GM18517 (cell line): Measurements from ENCODE around the gene FAM120B.

Source experiments
- ATAC-seq: cut with Tn5 transposase; IDR thresholded peaks from one replicate; pipeline ENCODE4 v1.9.1; 2021; ENCODE audit warnings: mild to moderate bottlenecking, moderate library complexity; ENCODE audit not compliant: unreplicated experiment

FAM120B gene

GRCh38 chr6:170272341-170273065 is 34.1 kb upstream of the FAM120B start:
- no peak for ATAC-seq

GRCh38 chr6:170273191-170273590 is 33.4 kb upstream of the FAM120B start:
- ATAC-seq = no peak

GRCh38 chr6:170273681-170274080 is 32.9 kb upstream of the FAM120B start:
- ATAC-seq = no peak

GRCh38 chr6:170274713-170275560 is 31.6 kb upstream of the FAM120B start:
- no peak for ATAC-seq

GRCh38 chr6:170276369-170277057 is 30.0 kb upstream of the FAM120B start:
- ATAC-seq = no peak

GRCh38 chr6:170277893-170278742 is 28.4 kb upstream of the FAM120B start:
- no peak for ATAC-seq

- ATAC-seq = no peak
Observed at GRCh38 chr6:170278743-170279094, 27.8 kb upstream of the FAM120B start.

- no peak for ATAC-seq
Observed at GRCh38 chr6:170279426-170279825, 27.1 kb upstream of the FAM120B start.

GRCh38 chr6:170279977-170280688 is 26.4 kb upstream of the FAM120B start:
- ATAC-seq = no peak

GRCh38 chr6:170280689-170281045 is 25.9 kb upstream of the FAM120B start:
- ATAC-seq = no peak

GRCh38 chr6:170281331-170282292 is 24.9 kb upstream of the FAM120B start:
- no peak for ATAC-seq

GRCh38 chr6:170282512-170283158 is 23.9 kb upstream of the FAM120B start:
- no peak for ATAC-seq

GRCh38 chr6:170283212-170284081 is 23.1 kb upstream of the FAM120B start:
- no peak for ATAC-seq

GRCh38 chr6:170284126-170284773 is 22.3 kb upstream of the FAM120B start:
- no peak for ATAC-seq

GRCh38 chr6:170284866-170285469 is 21.6 kb upstream of the FAM120B start:
- no peak for ATAC-seq

GRCh38 chr6:170285482-170285881 is 21.1 kb upstream of the FAM120B start:
- ATAC-seq = no peak
